ENCODE results near the gene PLCG1.

PLCG1 gene

GRCh38 chr20:41119614-41120561 is 17.5 kb upstream of the PLCG1 start:
- TF ChIP-seq MAX (IDR thresholded peaks at IDR 0.05; ENCODE audit: low read depth, low read length), result no peak
- no peak for TF ChIP-seq POLR2A (IDR thresholded peaks at IDR 0.05; ENCODE audit: extremely low read depth, insufficient read length)
- TF ChIP-seq CTCF (IDR thresholded peaks at IDR 0.05; ENCODE audit: low read depth, low read length), result no peak
- H3K4me3 ChIP-seq (ENCODE audit: low read depth, low read length), result no peak overlapping the region
- no peak for DNase-seq (ENCODE audit: low read depth)

- no peak for TF ChIP-seq MAX (IDR thresholded peaks at IDR 0.05; ENCODE audit: low read depth, low read length)
- TF ChIP-seq CTCF (IDR thresholded peaks at IDR 0.05; ENCODE audit: low read depth, low read length), result no peak
- TF ChIP-seq MYC (IDR thresholded peaks at IDR 0.05; ENCODE audit: low read depth, low read length), result no peak
- no peak for TF ChIP-seq POLR2A (IDR thresholded peaks at IDR 0.05; ENCODE audit: extremely low read depth, insufficient read length)
- no peak for DNase-seq (ENCODE audit: low read depth)
- H3K4me3 ChIP-seq (ENCODE audit: low read depth, low read length), result no peak overlapping the region
Measured at GRCh38 chr20:41121399-41121798, 15.9 kb upstream of the PLCG1 start.

- TF ChIP-seq MYC (IDR thresholded peaks at IDR 0.05; ENCODE audit: low read depth, low read length), result no peak
- TF ChIP-seq MAX (IDR thresholded peaks at IDR 0.05; ENCODE audit: low read depth, low read length), result no peak
- TF ChIP-seq CTCF (IDR thresholded peaks at IDR 0.05; ENCODE audit: low read depth, low read length), result no peak
- no peak for TF ChIP-seq POLR2A (IDR thresholded peaks at IDR 0.05; ENCODE audit: extremely low read depth, insufficient read length)
- no peak overlapping the region for H3K4me3 ChIP-seq (ENCODE audit: low read depth, low read length)
- no peak for DNase-seq (ENCODE audit: low read depth)
Measured at GRCh38 chr20:41123631-41124030, 13.7 kb upstream of the PLCG1 start.

- no peak for DNase-seq (ENCODE audit: low read depth)
- TF ChIP-seq CTCF (IDR thresholded peaks at IDR 0.05; ENCODE audit: low read depth, low read length) (no peak), MAX (IDR thresholded peaks at IDR 0.05; ENCODE audit: low read depth, low read length) (no peak), POLR2A (IDR thresholded peaks at IDR 0.05; ENCODE audit: extremely low read depth, insufficient read length) (no peak), MYC (IDR thresholded peaks at IDR 0.05; ENCODE audit: low read depth, low read length) (no peak)
- no peak overlapping the region for H3K4me3 ChIP-seq (ENCODE audit: low read depth, low read length)
Measured at GRCh38 chr20:41124451-41125094, 12.8 kb upstream of the PLCG1 start.

- TF ChIP-seq POLR2A (IDR thresholded peaks at IDR 0.05; ENCODE audit: extremely low read depth, insufficient read length), result no peak
- no peak overlapping the region for H3K4me3 ChIP-seq (ENCODE audit: low read depth, low read length)
- no peak for DNase-seq (ENCODE audit: low read depth)
Measured at GRCh38 chr20:41125530-41126457, 11.5 kb upstream of the PLCG1 start.

Measured in NB4 (cell line).